WI38 (cell line): ENCODE results near the gene PHYHIPL.

ENCODE experiments used
- H3K4me3 ChIP-seq: 2 replicates; pipeline ENCODE4 v1.5.1; 2011; ENCODE audit warnings: low read depth, mild to moderate bottlenecking, control low read depth, low read length
- CTCF ChIP-seq: IDR thresholded peaks from 2 replicates; pipeline ENCODE4 v1.5.1; 2012; ENCODE audit warnings: low read depth, mild to moderate bottlenecking, control low read depth, low read length

Gene PHYHIPL

GRCh38 chr10:59279991-59280505 is 103.6 kb downstream of the PHYHIPL start:
- H3K4me3 ChIP-seq = no peak overlapping the region
- TF ChIP-seq CTCF = no peak

GRCh38 chr10:59281861-59282260 is 105.4 kb downstream of the PHYHIPL start:
- no peak overlapping the region for H3K4me3 ChIP-seq
- TF ChIP-seq CTCF = no peak

GRCh38 chr10:59283456-59284091 is 107.1 kb downstream of the PHYHIPL start:
- no peak for TF ChIP-seq CTCF

GRCh38 chr10:59284118-59284975 is 107.9 kb downstream of the PHYHIPL start:
- no peak for TF ChIP-seq CTCF
- no peak overlapping the region for H3K4me3 ChIP-seq

More at GRCh38 chr10:59283456-59284091, 107.1 kb downstream of the PHYHIPL start:
- H3K4me3 ChIP-seq = no peak overlapping the region

- no peak overlapping the region for H3K4me3 ChIP-seq
- no peak for TF ChIP-seq CTCF
Measured at GRCh38 chr10:59285073-59285472, 108.6 kb downstream of the PHYHIPL start.

GRCh38 chr10:59285848-59286247 is 109.4 kb downstream of the PHYHIPL start:
- TF ChIP-seq CTCF = no peak
- H3K4me3 ChIP-seq = no peak overlapping the region
